Myometrial cell (primary cell): ENCODE measurements around the gene PTPRE. TPM values are rescaled to one million over a fixed set of nuclear protein-coding genes. Genes with fewer than 3 reads are reported as not detected.

ENCODE experiments used
- total RNA-seq: library from RNA; depleted of rRNA; stranded (reverse); fragments of >200 nt; gene quantifications from 2 replicates; pipeline ENCODE4 v1.2.3, GENCODE V29; 2015

Gene PTPRE
- total RNA-seq, result 4.1 and 14.1 TPM in 2 replicates

DNA sequence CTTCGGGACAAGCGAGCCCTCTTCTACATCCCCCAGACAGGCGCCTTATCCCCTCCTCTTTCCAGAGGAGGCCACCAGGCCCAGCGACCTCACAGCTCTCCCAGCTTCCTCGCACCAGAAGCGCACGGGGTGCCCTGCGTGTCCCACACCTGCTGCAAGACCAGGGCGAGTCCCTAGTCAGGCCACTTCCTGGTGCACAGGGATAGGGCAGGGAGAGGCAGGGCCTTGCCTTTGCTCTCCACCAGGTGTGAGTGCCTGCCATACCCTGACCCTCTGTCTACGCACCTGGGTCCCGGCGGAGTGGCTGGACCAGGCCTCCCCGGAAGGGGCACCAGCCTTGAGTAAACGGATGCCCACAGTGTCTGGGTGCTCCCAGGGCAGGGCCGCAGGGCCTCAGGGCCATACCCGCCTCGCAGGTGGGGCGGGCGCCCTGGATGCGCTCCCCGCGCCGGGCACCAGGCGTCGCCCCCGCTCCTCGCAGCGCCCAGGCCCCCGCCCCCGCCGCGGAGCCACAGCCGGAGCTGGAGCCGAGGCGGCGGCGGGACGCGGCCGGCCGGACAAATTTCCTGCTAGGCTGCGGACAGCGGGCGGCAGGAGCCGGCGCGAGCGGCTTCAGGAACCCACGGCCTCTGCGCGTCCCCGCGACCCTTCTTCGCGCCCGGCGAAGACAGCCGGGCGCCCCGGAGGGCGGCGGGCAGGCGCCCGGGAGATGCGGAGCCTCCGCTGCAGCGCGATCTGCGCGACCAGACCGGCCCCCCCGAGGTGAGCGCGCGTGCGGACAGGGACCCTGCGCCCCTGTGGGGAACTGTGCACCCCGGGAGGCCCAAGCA lies at the start of gene PTPRE:
PTPRE (plus strand) TSS at position 556 of the 830 bp plus-strand sequence. CDS start 133,779 bp downstream, outside the sequence.

GRCh38 chr10:127892743-127893142 lies 14.2 kb upstream of the PTPRE start, which contains the start of gene CLRN3:
TSS of gene CLRN3 (minus strand) at chr10:127892941. CDS start at chr10:127892784, 157 bp downstream.

DNA sequence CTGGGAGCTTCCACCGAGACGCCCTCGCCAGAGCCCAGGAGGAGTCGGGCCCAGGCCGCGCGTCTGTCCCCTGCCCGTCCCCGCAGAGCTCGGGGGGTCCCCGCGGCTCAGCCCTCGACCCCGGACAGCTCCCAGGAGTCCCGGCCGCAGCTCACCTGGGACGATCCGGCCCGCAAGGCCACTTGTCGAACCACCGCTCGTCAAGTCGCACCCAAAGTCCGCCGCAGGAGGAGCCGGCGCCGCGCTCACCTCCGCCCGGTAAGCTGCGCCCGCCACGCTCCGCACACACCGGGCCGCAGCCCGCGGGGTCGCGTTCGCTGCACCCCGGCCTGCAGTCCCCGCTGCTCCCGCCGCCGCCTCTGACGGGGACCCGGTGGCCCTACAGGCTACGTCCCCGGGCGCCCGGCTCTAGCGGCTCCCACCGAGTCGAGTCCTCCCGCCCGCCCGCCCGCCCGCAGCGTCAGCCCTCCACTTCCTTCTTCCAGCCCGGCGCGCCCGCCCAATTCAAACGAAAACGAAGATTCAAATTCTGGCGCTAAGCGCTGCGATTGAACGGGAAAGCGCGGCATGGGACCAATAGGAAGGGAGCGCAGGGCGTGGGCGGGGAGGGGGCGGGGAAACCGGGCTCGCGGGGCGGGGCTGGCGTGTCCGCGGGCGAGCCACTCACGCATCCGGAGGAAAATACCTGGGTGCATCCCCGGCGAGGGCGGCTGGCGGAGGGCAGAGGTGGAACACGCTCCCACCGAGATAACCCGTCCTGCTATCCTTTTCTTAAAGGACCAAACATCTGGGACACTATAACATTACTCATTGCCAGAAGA lies 219.3 kb downstream of the PTPRE start, which contains the start of gene MKI67:
MKI67 (minus strand) TSS at position 480 of the 821 bp plus-strand sequence. CDS start 756 bp downstream, outside the sequence.

Other genes starting within 250 kb of the PTPRE start
- not detected in 2 replicates for gene FOXI2, start 169.9 kb upstream of the PTPRE start, total RNA-seq
- gene CLRN3, start 14.2 kb upstream of the PTPRE start, total RNA-seq, result not detected in 2 replicates
- gene MKI67, start 219.3 kb downstream of the PTPRE start, total RNA-seq, result 16.7 and 23.7 TPM in 2 replicates